Dedifferentiated amniotic fluid mesenchymal stem cell (primary cell): ENCODE results near the gene TMEM97.
A peak's percentile ranks its signal among the peaks of the same experiment; 100 is the strongest.

Source experiments
- DNase-seq: peaks from one replicate; pipeline ENCODE4 v3.0.0-alpha.2; 2016; ENCODE audit errors: extremely low spot score

The TMEM97 gene

GRCh38 chr17:28317099-28317965 lies 1.7 kb upstream of the TMEM97 start:
- DNase-seq: no peak

DNA sequence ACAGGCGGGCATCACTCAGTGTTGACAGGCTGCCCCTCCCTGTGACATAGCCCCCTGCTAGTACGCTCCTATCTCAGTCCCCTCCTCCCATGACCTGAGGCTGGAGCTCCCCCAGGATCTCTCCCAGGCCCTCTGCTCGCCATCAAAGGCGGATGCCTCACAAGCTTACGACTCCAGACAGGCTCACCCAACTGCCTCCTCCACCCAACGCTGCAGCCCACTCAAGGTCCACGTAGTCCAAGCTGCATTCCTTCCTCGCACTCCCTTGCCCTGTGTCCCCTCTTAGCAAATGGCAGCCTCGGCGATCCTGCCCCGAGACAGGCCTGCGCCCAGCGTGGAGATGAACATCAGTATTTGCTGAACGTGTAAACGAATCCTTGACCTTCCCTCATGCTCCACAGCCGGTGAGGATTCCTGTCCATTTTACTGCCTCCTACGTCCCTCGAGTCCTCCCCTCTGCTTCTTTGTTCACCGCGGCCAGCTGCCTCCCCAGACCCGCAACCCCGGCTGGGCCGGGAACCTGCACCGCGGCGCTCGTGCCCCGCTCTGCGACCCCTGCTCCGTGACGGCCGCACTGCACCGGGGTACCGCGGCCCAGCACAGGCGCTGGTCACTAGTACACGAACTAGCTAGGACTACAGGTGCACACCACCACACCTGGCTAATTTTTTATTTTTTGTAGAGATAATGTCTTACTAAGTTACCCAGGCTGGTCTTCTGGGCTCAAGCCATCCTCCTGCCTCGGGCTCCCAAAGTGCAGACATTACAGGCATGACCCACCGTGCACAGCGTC lies 838 bp upstream of the TMEM97 start:
- DNase-seq: no peak

DNA sequence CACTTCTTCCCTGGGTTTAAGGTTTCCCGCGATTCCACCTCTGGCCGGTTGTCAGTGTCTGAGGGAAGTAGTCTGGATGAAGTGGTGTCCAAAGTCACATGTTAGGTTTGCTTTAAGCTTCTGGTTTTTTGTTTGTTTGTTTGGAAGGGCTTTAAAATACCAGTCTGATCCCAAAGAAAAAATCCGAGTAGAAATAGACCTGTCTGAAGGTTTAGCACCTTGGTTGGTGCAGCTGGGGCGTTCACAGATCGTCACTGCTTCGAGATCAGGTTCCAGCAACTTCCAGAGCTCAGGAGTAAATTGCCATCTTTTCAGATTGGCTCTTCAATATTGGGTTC lies 567 bp downstream of the TMEM97 start:
- no peak for DNase-seq

GRCh38 chr17:28320215-28321061 lies 1.4 kb downstream of the TMEM97 start:
- no peak for DNase-seq

DNA sequence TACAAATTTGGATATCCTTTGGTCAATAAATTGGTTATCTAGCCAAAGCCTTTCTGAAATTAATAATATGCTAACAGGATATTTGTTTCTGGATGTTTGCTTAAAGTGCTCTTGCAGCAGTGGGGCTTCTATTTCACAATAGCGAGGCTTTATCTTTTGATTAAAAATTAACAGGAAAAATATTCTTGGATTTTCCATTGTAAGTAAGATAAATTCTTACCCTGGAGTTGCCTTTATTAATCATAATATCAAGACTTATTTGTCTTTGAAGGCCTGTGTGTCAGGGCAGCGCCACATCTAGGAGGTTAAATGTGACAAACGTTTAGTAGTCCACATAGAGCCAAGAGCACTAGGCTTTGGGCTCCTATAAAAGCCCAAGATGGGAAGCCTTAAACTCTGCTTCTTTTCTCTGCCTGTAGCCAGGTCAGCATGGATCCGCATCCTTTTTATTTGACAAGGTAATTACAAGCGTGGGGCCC lies 5.3 kb downstream of the TMEM97 start:
- DNase-seq: no peak

DNA sequence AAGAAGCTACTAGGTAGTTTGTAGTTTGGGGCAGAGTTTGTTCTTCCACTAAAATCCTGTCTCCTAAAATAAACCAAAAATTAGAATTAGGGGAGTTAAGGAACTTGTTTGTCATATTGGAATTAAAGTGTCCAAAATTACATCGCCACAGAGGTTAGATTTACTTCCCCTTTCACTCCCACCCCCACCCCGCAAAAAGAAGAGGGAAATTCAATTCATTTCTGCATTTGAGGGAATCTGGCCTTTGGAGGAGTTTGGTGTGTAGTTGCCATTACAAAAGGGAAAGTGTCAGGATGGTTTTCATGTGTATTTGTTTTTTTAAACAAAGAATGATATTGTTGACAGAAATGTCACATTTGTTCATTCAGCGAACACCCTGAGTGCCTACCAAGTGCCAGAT lies 5.8 kb downstream of the TMEM97 start:
- DNase-seq: no peak

DNA sequence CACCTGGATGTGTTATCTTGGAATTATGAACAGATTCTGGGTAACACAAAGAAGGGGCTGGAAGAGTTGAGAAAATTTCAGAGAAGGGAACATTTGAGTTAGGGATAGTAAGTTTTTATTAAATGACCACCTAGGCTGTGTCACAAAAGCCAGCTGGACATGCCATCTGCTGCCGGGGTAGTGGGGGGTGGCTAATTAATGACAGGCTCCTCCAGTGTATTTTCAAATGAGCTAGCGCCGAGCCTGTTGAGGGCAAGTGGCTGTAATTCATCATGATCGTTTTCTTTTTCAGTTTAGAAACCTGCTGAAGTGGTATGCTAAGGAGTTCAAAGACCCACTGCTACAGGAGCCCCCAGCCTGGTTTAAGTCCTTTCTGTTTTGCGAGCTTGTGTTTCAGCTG lies 6.2 kb downstream of the TMEM97 start:
- DNase-seq: no peak

DNA sequence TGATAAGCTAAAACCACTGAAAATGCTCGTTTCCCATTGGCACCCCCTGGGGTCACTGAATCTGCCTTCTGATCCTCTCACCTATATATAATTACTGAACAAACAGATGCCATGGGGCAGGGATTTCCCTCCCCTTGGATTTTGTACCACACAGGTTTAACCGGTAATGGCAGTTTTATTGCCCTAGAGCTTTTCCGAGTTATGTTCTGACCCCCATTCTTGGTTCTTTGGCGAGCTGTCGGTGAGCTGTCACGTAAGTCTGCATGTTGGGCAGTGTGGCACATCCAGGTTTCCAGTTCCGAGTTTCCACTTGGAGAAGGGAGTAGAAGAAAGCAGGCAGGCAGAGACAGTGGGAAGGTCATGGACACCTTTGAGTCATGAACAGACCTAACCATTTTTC lies 7.1 kb downstream of the TMEM97 start:
- DNase-seq: no peak

DNA sequence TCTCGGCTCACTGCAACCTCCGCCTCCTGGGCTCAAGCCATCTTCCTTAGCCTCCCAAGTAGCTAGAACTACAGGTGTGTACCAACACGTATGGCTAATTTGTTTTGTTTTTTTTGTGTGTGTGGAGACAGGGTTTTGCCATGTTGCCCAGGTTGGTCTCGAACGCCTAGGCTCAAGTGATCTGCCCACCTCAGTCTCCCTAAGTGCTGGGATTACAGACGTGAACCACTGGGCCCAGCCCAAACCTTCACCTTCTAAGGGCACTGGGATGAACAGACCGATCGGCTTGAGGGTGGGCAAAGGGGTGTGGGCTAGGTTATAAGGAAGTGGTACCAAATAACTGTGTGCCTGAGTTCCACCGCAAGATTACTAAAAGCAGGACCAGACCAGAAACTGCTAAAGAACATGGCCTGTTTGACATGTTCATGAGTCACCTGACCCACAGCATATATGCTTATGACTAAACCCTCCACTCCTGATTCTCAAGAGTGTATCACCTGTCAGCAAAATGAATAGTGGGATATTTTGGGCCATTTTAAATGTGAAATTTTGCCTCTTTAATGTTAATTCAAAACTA lies 8.1 kb downstream of the TMEM97 start:
- DNase-seq: no peak

DNA sequence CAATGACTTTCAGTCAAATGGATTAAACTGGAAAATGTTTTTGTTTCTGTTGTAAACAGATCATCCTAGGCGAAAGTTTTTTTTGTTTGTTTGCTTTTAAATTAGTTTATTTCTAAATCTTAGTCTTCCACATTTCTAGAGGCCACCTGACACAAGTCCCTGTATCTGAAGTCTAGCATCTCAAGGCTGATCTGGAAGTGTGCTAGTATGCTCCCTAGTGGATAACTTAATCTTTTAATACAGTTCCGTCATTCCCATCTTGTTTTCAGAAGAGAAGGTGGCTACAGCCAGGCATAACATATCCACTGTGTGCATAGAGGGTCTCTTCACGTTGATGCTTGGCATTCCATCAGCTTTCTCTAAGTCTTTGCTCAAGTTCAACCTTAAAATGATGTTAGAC lies 8.7 kb downstream of the TMEM97 start:
- DNase-seq: no peak

GRCh38 chr17:28328325-28328724 lies 9.3 kb downstream of the TMEM97 start:
- no peak for DNase-seq

DNA sequence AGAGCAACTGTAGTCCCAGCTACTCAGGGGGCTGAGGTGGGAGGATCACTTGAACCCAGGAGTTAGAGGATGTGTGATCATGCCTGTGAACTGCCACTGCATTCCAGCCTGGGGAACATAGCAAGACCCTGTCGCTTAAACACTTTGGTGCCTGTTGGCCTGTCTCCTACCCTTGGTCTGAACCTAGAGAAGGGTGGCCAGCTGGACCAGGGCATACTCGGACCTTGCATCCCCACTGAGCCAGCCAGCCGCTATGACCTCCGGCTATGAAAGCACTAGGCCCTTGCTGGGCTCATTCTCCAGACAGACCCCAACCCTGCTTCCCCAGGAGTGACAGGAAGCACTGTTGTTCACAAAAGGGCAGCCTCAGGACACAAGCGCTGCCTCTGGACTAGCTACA lies 11.7 kb downstream of the TMEM97 start:
- no peak for DNase-seq

- no peak for DNase-seq
Observed at GRCh38 chr17:28331891-28332420, 13.0 kb downstream of the TMEM97 start.

DNA sequence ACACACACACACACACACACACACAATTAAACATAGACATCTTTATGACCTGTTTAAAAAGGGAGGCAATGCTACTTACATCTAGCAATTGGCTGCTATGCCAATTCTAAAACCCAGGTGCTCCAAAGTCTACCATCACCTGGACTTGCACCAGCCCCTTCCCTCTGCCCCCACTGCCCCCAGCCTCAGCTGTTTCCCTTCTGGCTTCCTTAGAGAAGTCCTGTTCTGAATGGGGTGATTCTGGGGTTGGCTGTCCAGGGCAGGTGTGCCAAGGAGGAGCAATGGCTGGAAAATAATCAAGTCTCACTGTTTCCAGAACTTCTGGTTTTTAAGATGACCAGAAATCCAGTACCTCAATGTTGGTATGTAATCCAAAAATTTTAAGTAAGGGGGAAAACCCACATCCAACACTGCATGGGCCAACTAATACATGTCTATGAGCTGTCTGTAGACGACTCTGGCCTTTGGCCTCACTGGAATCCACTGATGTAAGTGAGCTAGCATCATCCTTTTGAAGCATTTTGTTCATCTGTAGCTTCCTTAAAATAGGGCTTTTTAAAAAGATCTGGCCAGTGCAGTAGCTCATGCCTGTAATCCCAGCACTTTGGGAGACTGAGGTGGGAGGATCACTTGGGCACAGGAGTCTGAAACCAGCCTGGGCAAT lies 14.2 kb downstream of the TMEM97 start:
- DNase-seq: no peak

GRCh38 chr17:28334171-28334570 lies 15.2 kb downstream of the TMEM97 start:
- no peak for DNase-seq

- no peak for DNase-seq
Observed at GRCh38 chr17:28334666-28335200, 15.7 kb downstream of the TMEM97 start.

DNA sequence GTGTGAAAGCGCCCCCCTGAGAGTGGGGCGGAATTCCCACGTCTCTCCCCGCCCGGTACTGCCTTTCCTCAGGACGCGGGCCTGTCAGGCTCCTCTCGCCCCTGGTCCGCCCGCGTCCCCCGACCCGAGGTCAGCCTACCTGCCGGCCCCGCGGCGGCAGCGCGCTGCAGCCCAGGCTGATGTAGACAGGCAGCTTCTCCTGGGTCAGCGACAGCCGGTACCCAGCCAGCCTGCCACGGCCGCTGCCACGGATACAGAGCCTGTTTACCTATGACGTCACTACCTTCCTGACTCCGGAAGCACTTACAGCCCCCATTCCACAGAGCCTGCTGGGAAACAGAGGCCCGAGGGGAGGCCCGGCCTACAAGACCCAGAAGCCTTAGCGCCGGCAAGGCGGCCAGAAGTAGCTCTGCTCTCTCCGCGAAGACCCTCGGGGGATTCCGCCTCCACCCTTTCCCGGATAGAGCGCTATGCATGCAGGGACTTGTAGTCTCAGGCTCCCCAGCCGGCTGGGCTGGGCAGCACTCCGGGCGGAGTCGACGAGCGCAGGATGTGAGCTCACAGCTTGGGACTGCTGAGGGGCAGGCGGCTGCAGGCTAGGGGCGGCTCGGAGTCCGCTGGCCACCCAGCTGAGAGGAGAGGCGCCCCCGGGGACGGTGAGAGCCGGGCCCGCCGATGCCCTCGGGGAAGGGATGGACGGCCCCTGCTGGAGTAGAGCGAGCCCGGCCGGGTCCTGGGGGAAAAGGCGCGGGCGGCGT lies 16.4 kb downstream of the TMEM97 start, which contains the start of the genes IFT20 and TNFAIP1:
IFT20 (minus strand) TSS at position 272 of the 758 bp plus-strand sequence. CDS start 3,487 bp downstream, outside the sequence.
TNFAIP1 (plus strand) TSS at position 561 of the 758 bp plus-strand sequence. CDS start 3,761 bp downstream, outside the sequence.
- peak; percentile 100 for DNase-seq

DNA sequence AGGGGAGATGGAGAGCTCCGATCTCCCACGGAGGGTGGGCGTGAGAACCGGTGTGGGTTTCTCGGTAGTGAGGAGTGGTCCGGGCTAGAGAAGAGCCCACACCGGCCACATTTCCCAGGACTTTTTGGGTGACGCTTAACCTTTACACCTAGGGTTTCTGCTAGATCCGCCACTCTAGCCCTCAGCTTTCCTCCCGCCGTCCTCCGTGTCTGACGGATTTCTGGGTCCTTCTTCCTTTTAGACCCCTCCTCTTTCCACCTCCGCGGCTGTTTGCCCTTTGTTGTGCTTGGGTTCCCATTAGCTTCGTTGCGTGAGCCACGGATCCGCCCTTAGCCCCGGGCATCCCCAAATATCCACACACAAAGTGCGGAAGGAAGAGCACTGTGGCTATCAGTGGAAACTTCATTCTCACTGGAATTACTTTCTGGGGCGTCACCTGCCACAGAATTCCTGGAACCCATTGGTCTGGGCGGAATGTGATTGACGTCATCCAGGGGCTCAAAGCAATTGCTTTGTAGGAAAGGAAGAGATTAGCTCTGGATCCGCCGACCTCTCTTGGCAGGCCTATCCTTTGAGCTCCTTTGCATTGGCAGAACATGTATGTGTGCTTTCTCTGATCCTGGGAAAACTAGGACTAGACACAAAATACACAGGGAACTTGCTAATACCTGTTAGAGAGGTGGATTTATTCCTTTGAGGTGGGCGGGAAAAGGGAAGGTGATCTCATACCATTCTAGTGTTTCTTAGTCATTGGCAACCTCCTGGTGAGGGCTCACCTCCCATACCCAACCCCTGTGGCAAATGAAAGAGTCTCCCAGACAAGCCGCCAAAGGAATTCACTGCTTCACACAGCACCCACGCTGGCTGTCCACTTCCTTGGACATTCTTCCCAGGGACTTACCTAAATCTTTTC lies 17.2 kb downstream of the TMEM97 start:
- peak; percentile 84 for DNase-seq
